Testis (tissue), 3 donors: ENCODE measurements around the gene CCSER1. TPM values are rescaled to one million over a fixed set of nuclear protein-coding genes. Genes with fewer than 3 reads are reported as not detected.

Experiments
- DNase-seq: peaks from one replicate; pipeline ENCODE4 v3.0.0-alpha.2; 2019
- H3K27ac ChIP-seq, 2 donors: fragments of 200-600 bp; sonication (generic); one replicate each; pipeline ENCODE4 v1.5.1; 2019
- H3K27me3 ChIP-seq: fragments of 200-600 bp; sonication (generic); one replicate; pipeline ENCODE4 v1.5.1; 2019
- H3K36me3 ChIP-seq: fragments of 200-600 bp; sonication (generic); one replicate; pipeline ENCODE4 v1.5.1; 2017; ENCODE audit warnings: low read depth; ENCODE audit errors: missing control alignments
- H3K4me1 ChIP-seq: fragments of 200-600 bp; sonication (generic); one replicate; pipeline ENCODE4 v1.5.1; 2019
- H3K4me3 ChIP-seq, 2 donors: fragments of 200-600 bp; sonication (generic); one replicate each; pipeline ENCODE4 v1.5.1; 2017 to 2019
- H3K9me3 ChIP-seq: fragments of 200-600 bp; sonication (generic); one replicate; pipeline ENCODE4 v1.5.1; 2017
- POLR2A ChIP-seq: fragments of 450-650 bp; IDR thresholded peaks from one replicate; pipeline ENCODE4 v1.6.1; 2017; ENCODE audit warnings: antibody characterized with exemption, mild to moderate bottlenecking, moderate library complexity
- WGBS, 2 donors: methylation state at CpG; one replicate each; pipeline ENCODE4 v1.1.5; 2018; 5-methylcytosine and 5-hydroxymethylcytosine counted together
- intact Hi-C: fragments of 100-400 bp; cut with DNase I; formaldehyde crosslinking; loops from one replicate; pipeline ENCODE4 v1.15.1; 2023; ENCODE audit warnings: low total_unique reads
- polyA plus RNA-seq: library from polyadenylated mRNA; stranded (reverse); fragments of 350-450 nt; fragmentation: Illumina TruSeq; extraction: RNeasy Lipid Tissue Mini Kit (QIAGEN cat#74804); gene quantifications from one replicate; pipeline ENCODE4 v1.2.3, GENCODE V29; 2014; ENCODE audit warnings: low read depth, low replicate concordance; ENCODE audit not compliant: insufficient read depth
- total RNA-seq, 2 donors: library from RNA; depleted of rRNA; stranded (reverse); fragments of >200 nt; gene quantifications; one replicate each; pipeline ENCODE4 v1.2.3, GENCODE V29; 2016
- TF ChIP-seq, protein P1 (sequence below), 3 experiments: fragments of 450-650 bp in 2 of 3; fragments of 200-600 bp in 1 of 3; sonication (generic) in 1 of 3; IDR thresholded peaks; one replicate each; pipeline ENCODE4 v1.5.1; 2016 to 2019; ENCODE audit warnings: antibody characterized with exemption in 3 of 3, mild to moderate bottlenecking in 2 of 3, moderate library complexity in 1 of 3

The CCSER1 gene
- total and polyA plus RNA-seq, 3 donors from 2014 or later, result 20.2 to 105 (median 82.8) TPM

DNA sequence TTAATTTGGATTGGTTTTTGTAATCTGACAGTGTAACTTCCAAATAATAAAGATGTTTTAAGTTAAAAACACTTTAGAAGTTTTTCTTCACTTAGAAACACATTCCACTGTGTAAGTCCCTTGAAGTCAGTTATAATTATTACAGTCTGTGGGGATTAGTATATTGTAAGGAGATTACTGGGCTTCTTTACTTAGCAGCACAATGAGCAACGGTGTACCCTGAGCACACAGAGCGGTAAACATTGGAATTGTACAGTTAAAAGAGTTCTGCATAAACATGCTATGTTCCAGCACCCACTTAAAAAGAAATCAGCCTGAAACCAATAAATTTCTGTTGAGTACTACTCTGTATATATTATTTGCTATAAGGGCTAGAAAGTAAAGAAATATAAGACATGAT is 44.3 kb downstream of the CCSER1 start:
- no peak overlapping the region for H3K27ac ChIP-seq
- no peaks in the 10 kb centered on the region for H3K4me1 ChIP-seq
- no peak overlapping the region for H3K4me3 ChIP-seq
- H3K27me3 ChIP-seq, result no peaks in the 10 kb centered on the region
- 89 to 93% methylated on average over 2 of the region's 2 CpGs for WGBS, 2 donors
- H3K36me3 ChIP-seq, result no peaks in the 10 kb centered on the region
- TF ChIP-seq, protein P1, sequence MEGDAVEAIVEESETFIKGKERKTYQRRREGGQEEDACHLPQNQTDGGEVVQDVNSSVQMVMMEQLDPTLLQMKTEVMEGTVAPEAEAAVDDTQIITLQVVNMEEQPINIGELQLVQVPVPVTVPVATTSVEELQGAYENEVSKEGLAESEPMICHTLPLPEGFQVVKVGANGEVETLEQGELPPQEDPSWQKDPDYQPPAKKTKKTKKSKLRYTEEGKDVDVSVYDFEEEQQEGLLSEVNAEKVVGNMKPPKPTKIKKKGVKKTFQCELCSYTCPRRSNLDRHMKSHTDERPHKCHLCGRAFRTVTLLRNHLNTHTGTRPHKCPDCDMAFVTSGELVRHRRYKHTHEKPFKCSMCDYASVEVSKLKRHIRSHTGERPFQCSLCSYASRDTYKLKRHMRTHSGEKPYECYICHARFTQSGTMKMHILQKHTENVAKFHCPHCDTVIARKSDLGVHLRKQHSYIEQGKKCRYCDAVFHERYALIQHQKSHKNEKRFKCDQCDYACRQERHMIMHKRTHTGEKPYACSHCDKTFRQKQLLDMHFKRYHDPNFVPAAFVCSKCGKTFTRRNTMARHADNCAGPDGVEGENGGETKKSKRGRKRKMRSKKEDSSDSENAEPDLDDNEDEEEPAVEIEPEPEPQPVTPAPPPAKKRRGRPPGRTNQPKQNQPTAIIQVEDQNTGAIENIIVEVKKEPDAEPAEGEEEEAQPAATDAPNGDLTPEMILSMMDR (IDR thresholded peaks at IDR 0.05), result no peak
- TF ChIP-seq POLR2A, result no peak
- intact Hi-C loops, result no loop called here
- DNase-seq, result no peak
- no peaks in the 10 kb centered on the region for H3K9me3 ChIP-seq

GRCh38 chr4:90174621-90175023 is 47.4 kb downstream of the CCSER1 start:
- Histone ChIP-seq H3K27me3 (no peaks in the 10 kb centered on the region), H3K4me3 (no peak overlapping the region), H3K9me3 (no peaks in the 10 kb centered on the region), H3K27ac (no peak overlapping the region), H3K4me1 (no peaks in the 10 kb centered on the region), H3K36me3 (no peaks in the 10 kb centered on the region)
- WGBS, 2 donors, result 69 to 81% methylated on average over 3 of the region's 3 CpGs
- intact Hi-C loops, result no loop called here
- TF ChIP-seq, protein P1 (IDR thresholded peaks at IDR 0.05), result no peak
- TF ChIP-seq POLR2A, result no peak
- no peak for DNase-seq

DNA sequence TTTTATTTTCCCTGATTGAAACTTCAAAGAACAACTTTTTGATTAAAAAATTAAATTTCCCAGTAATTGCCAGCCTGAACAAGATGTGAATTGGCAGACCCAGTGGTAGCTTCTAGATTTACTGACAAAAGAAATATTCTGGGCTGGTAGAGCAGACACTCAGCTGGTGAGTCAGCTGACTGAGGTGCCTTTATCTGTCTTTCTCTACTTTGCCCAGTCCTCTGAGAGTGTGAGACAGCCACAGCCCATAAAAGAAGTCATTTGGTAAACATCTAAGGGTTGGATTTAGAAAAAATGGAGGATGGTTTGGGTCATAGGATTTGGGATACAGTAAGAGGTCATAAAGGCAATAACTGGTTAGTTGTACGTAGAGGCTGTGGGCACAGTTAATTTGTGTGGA is 54.5 kb downstream of the CCSER1 start:
- WGBS, 2 donors, result 97 to 100% methylated on average over 1 of the region's 1 CpG
- Histone ChIP-seq H3K9me3 (no peaks in the 10 kb centered on the region), H3K27ac (no peak overlapping the region), H3K4me1 (no peaks in the 10 kb centered on the region), H3K4me3 (no peak overlapping the region), H3K27me3 (no peaks in the 10 kb centered on the region), H3K36me3 (no peaks in the 10 kb centered on the region)
- TF ChIP-seq, protein P1 (IDR thresholded peaks at IDR 0.05), result no peak
- TF ChIP-seq POLR2A, result no peak
- intact Hi-C loops, result no loop called here
- no peak for DNase-seq

DNA sequence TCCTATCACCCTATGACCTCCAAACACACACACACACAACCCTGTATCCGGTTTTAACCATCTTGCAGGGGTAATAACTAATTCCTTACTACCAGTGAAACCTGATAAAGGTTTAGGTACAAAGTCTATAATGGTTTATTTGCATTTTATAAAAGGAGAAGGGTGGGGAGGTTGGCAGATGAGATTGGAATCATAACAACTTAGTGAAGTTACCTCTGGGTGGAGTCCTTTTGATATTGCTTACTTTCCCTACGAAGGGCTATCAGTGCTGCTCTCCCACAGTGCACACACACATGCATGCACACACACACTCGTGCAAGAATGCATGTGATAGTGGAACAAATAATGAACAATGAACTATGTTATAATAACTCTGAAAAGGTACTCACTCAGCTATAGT is 56.1 kb downstream of the CCSER1 start:
- Histone ChIP-seq H3K4me3 (no peak overlapping the region), H3K9me3 (no peaks in the 10 kb centered on the region), H3K27ac (no peak overlapping the region), H3K4me1 (no peaks in the 10 kb centered on the region), H3K27me3 (no peaks in the 10 kb centered on the region), H3K36me3 (no peaks in the 10 kb centered on the region)
- TF ChIP-seq, protein P1 (IDR thresholded peaks at IDR 0.05), result no peak
- no peak for TF ChIP-seq POLR2A
- no peak for DNase-seq
- intact Hi-C loops, result no loop called here
- WGBS, 2 donors, result 55 to 65% methylated on average over 3 of the region's 3 CpGs

DNA sequence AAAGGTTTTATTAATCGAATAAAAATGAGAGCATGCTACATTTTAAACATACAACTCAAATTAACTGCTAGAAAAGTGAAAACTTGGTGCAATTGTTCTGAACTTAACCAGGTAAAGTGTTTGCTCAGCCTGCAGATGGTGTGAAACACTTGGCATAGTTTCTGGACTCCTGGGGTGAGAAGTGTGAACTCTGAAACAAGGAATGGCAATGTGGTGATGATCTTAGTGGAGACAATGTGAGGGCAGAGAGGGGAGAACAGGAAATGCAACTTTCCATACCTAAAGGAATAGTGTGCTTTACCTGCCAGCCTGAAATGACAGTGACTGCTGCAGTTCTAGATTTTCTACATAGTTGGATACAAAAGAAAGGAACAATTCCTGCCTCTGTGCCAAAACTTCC is 57.4 kb downstream of the CCSER1 start:
- H3K4me1 ChIP-seq, result no peaks in the 10 kb centered on the region
- H3K36me3 ChIP-seq, result no peaks in the 10 kb centered on the region
- H3K27ac ChIP-seq, result no peak overlapping the region
- H3K4me3 ChIP-seq, result no peak overlapping the region
- WGBS, 2 donors, result 85 to 87% methylated on average over 1 of the region's 1 CpG
- no peaks in the 10 kb centered on the region for H3K27me3 ChIP-seq
- no peak for DNase-seq
- TF ChIP-seq, protein P1 (IDR thresholded peaks at IDR 0.05), result no peak
- no peak for TF ChIP-seq POLR2A
- H3K9me3 ChIP-seq, result no peaks in the 10 kb centered on the region
- intact Hi-C loops, result no loop called here
